ENCODE measurements around the gene EYA2.

GRCh38 chr20:47099093-47099492 is 204.4 kb downstream of the EYA2 start:
- TF ChIP-seq CTCF (IDR thresholded peaks at IDR 0.05) (no peak), POLR2A (IDR thresholded peaks at IDR 0.05) (no peak), POLR2AphosphoS5 (IDR thresholded peaks at IDR 0.05) (no peak)

Data from prostate gland (tissue), 2 donors.